Tibial artery (tissue), 4 donors: ENCODE measurements around the gene MTERF4.

Source experiments
- DNase-seq, 2 donors: peaks; one replicate each; pipeline ENCODE4 v3.0.0-alpha.2; 2019
- H3K27ac ChIP-seq, 2 donors: fragments of 200-600 bp; sonication (generic) in 1 of 2; 1 replicate in 1 of 2; 2 replicates in 1 of 2; pipeline ENCODE4 v1.5.1; 2018 to 2019; ENCODE audit warnings: mild to moderate bottlenecking in 1 of 2
- H3K27me3 ChIP-seq, 2 donors: fragments of 200-600 bp; sonication (generic) in 1 of 2; one replicate each; pipeline versions ENCODE4 v1.5.1 to v1.6.0; 2016 to 2019
- H3K36me3 ChIP-seq, 3 donors: fragments of 200-600 bp; sonication (generic) in 2 of 3; one replicate each; pipeline ENCODE4 v1.5.1; 2016 to 2019; ENCODE audit warnings: mild to moderate bottlenecking in 2 of 3
- H3K4me1 ChIP-seq, 4 donors: fragments of 200-600 bp; sonication (generic) in 2 of 4; 1 replicate in 3 of 4; 2 replicates in 1 of 4; pipeline ENCODE4 v1.5.1; 2016 to 2019
- H3K4me3 ChIP-seq, 2 donors: fragments of 200-600 bp; sonication (generic) in 1 of 2; 1 replicate in 1 of 2; 2 replicates in 1 of 2; pipeline ENCODE4 v1.5.1; 2018 to 2019; ENCODE audit warnings: mild to moderate bottlenecking in 2 of 2
- H3K9me3 ChIP-seq, 3 donors: fragments of 200-600 bp; sonication (generic) in 1 of 3; one replicate each; pipeline ENCODE4 v1.5.1; 2016 to 2019
- CTCF ChIP-seq, 2 experiments: fragments of 200-600 bp in 1 of 2; fragments of 450-650 bp in 1 of 2; IDR thresholded peaks; one replicate each; pipeline ENCODE4 v1.5.1; 2017 to 2019; ENCODE audit warnings: antibody characterized with exemption in 2 of 2, mild to moderate bottlenecking in 1 of 2, moderate library complexity in 1 of 2
- intact Hi-C: fragments of 100-400 bp; cut with DNase I; formaldehyde crosslinking; loops from one replicate; pipeline ENCODE4 v1.15.0; 2023; ENCODE audit warnings: low total_unique reads

MTERF4 gene

GRCh38 chr2:241091201-241091600 is 10.9 kb downstream of the MTERF4 start:
- Histone ChIP-seq H3K4me3 (no peak overlapping the region), H3K27ac (no peak overlapping the region), H3K27me3 (no peaks in the 10 kb centered on the region), H3K9me3 (no peaks in the 10 kb centered on the region), H3K4me1 (no peaks in the 10 kb centered on the region), H3K36me3 (peaks cover 51 to 100% (median 96%) of the 10 kb centered on the region in 3 donors)
- no peak for DNase-seq
- intact Hi-C loops: no loop called here
- no peak for TF ChIP-seq CTCF (IDR thresholded peaks at IDR 0.05)

DNA sequence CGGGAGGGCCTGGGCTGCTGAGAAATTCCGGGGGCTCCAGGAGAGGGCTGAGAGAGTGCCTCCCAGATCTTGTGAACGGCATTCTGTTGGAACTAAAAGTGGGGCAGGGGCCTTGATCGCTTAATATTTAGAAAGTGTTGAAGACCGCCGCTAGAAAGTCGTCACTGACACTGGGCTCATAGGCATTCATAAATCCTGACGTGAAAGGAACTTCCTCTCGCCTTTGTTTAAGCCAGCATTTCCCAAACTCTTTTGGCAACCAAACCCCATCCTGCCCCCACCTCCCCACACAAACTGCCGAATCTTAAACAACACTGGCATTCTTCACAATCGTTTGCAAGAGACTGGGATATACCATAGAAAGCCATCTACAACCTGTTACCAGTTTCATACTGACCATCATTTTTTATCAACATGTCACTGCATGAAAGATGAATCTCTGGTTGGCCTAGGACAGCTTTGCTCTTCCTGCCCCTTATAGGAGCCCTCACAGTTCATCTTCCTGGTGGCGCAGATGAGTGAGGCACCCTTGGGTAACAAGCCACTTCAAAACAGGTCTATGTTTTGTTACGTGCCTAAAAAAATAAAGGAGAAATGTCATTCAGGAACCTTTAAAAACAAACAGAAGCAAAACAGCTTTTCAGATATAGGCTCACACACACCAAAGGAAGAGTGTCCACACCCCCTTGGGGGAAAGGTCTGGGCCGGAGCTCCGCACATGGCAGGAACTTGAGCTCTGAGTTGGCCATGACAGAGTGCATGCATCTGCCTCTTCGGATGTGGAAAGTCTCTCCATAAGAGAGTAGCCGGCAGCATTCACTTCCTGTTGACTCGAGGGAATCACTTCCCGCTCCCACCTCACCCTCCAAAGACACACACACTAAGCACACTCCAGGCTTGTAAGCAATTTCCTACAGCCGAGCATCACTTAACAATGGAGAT is 13.0 kb downstream of the MTERF4 start:
- DNase-seq: no peak
- H3K27me3 ChIP-seq: no peaks in the 10 kb centered on the region
- no peak overlapping the region for H3K4me3 ChIP-seq
- H3K4me1 ChIP-seq: no peaks in the 10 kb centered on the region
- peaks cover 34 to 88% (median 80%) of the 10 kb centered on the region in 3 donors for H3K36me3 ChIP-seq
- intact Hi-C loops: no loop called here
- H3K27ac ChIP-seq: no peak overlapping the region
- H3K9me3 ChIP-seq: no peaks in the 10 kb centered on the region
- no peak for TF ChIP-seq CTCF (IDR thresholded peaks at IDR 0.05)

GRCh38 chr2:241088376-241088775 is 13.7 kb downstream of the MTERF4 start:
- H3K27me3 ChIP-seq: no peaks in the 10 kb centered on the region
- intact Hi-C loops: no loop called here
- H3K4me3 ChIP-seq: no peak overlapping the region
- no peak overlapping the region for H3K27ac ChIP-seq
- H3K4me1 ChIP-seq: no peaks in the 10 kb centered on the region
- no peaks in the 10 kb centered on the region for H3K9me3 ChIP-seq
- TF ChIP-seq CTCF (IDR thresholded peaks at IDR 0.05): no peak
- H3K36me3 ChIP-seq: peaks cover 34 to 81% (median 73%) of the 10 kb centered on the region in 3 donors
- no peak for DNase-seq

- H3K4me1 ChIP-seq: no peaks in the 10 kb centered on the region
- DNase-seq: peak in 1 of 2 donors; percentile 61
- no peaks in the 10 kb centered on the region for H3K9me3 ChIP-seq
- no peak overlapping the region for H3K4me3 ChIP-seq
- no peak for TF ChIP-seq CTCF (IDR thresholded peaks at IDR 0.05)
- H3K36me3 ChIP-seq: peaks cover 29 to 75% (median 65%) of the 10 kb centered on the region in 3 donors
- intact Hi-C loops: no loop called here
- no peaks in the 10 kb centered on the region for H3K27me3 ChIP-seq
- no peak overlapping the region for H3K27ac ChIP-seq
Measured at GRCh38 chr2:241087420-241088268, 14.4 kb downstream of the MTERF4 start.

GRCh38 chr2:241084856-241085444 is 17.1 kb downstream of the MTERF4 start:
- H3K27ac ChIP-seq: no peak overlapping the region
- H3K4me1 ChIP-seq: no peaks in the 10 kb centered on the region
- H3K9me3 ChIP-seq: no peaks in the 10 kb centered on the region
- peaks cover 27 to 57% (median 46%) of the 10 kb centered on the region in 3 donors for H3K36me3 ChIP-seq
- H3K27me3 ChIP-seq: no peaks in the 10 kb centered on the region
- no peak for TF ChIP-seq CTCF (IDR thresholded peaks at IDR 0.05)
- intact Hi-C loops: no loop called here
- DNase-seq: no peak
- H3K4me3 ChIP-seq: no peak overlapping the region
